ENCODE results near the gene ZNF37A. TPM values are rescaled to one million over a fixed set of nuclear protein-coding genes. Genes with fewer than 3 reads are reported as not detected.

The ZNF37A gene
- total RNA-seq, 1 donor from 2014 or later: 29.3 TPM

DNA sequence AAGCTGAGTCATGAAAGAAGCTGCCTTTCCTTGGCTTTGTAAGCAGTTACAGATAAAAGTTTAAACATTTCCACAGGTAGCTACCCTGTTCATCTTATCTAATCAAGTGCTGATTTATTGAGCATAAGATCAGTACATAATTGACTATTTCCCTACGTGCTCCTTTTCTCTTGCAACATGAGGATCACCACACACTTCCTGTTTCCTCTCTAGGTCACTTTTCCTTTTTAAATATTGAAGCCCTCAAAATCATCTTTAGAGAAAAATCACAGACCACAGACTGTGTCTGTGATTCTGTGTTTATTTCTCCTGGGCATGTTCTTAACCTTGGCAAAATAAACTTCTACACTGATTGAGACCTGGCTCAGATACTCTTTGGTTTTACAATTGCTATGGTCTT lies 69.5 kb downstream of the ZNF37A start:
- Mint-ChIP-seq H3K36me3 (ENCODE audit: low read depth) (no peaks in the 10 kb centered on the region), H3K27me3 (ENCODE audit: insufficient read depth) (no peaks in the 10 kb centered on the region), H3K4me1 (ENCODE audit: low read depth) (no peaks in the 10 kb centered on the region), H3K27ac (no peak overlapping the region), H3K4me3 (no peak overlapping the region), H3K9me3 (peaks cover 24% of the 10 kb centered on the region)
- no peak for DNase-seq (ENCODE audit: low spot score)
- intact Hi-C loops (cut with micrococcal nuclease): no loop called here

DNA sequence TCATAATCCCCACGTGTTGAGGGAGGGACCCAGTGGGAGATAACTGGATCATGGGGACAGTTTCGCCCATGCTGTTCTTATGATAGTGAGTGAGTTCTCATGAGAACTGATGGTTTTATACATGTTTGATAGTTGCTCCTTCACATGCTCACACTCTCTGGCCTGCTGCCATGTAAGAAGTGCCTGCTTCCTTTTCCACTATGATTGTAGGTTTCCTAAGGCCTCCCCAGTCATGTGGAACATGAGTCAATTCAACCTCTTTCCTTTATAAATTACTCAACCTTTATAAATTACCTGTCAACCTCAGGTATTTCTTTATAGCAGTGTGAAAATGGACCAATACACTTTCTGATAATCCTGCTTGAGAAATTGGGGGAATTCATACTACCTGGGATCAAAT lies 80.2 kb downstream of the ZNF37A start:
- Mint-ChIP-seq H3K4me3 (no peak overlapping the region), H3K9me3 (peaks cover 16% of the 10 kb centered on the region), H3K4me1 (ENCODE audit: low read depth) (no peaks in the 10 kb centered on the region), H3K27ac (no peak overlapping the region), H3K36me3 (ENCODE audit: low read depth) (no peaks in the 10 kb centered on the region), H3K27me3 (ENCODE audit: insufficient read depth) (no peaks in the 10 kb centered on the region)
- DNase-seq (ENCODE audit: low spot score): no peak
- intact Hi-C loops (cut with micrococcal nuclease): no loop called here

DNA sequence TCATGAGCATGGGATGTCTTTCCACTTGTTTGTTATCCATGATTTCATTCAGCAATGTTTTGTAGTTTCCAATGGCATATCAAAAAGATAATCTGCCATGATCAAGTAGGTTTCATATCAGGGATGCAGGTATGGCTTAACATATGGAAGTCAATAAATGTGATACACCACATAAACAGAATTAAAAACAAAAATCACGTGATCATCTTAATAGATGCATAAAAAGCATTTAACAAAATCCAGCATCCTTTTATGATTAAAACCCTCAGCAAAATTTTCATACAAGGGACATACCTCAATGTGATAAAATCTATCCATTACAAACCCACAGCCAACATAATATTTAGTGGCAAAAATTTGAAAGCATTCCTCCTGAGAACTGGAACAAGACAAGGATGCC lies 90.3 kb downstream of the ZNF37A start:
- Mint-ChIP-seq H3K27me3 (ENCODE audit: insufficient read depth) (no peaks in the 10 kb centered on the region), H3K36me3 (ENCODE audit: low read depth) (no peaks in the 10 kb centered on the region), H3K4me3 (no peak overlapping the region), H3K4me1 (ENCODE audit: low read depth) (no peaks in the 10 kb centered on the region), H3K27ac (no peak overlapping the region), H3K9me3 (peaks cover 29% of the 10 kb centered on the region)
- intact Hi-C loops (cut with micrococcal nuclease): no loop called here
- DNase-seq (ENCODE audit: low spot score): no peak

Other genes with a start within 250 kb of the ZNF37A start
- 7.7 and 7.9 TPM in 2 replicates for gene ZNF248, start 236.7 kb upstream of the ZNF37A start, total RNA-seq
- gene ZNF25, start 117.7 kb upstream of the ZNF37A start, total RNA-seq: 6.4 and 8.1 TPM in 2 replicates
- 15.5 and 17.2 TPM in 2 replicates for gene ZNF33A, start 83.7 kb upstream of the ZNF37A start, total RNA-seq

Data from activated T-helper 1 cell treated with anti-CD3 and anti-CD28 coated beads, Interleukin-12 subunit alpha, Interleukin-12 subunit beta, Interleukin-2, Interleukin-4 antibody, amounts not matched to agents 30 ng/mL and 10 ng/mL and 1 ng/mL, durations not matched to agents 14 hours and 24 hours and 36 hours (primary cell).